Uterus (tissue), 4 donors: ENCODE data around the gene THSD4. TPM values are rescaled to one million over a fixed set of nuclear protein-coding genes. Genes with fewer than 3 reads are reported as not detected.

Experiments used
- DNase-seq, 2 donors: peaks; one replicate each; pipeline ENCODE4 v3.0.0-alpha.2; 2019 to 2020
- H3K27ac ChIP-seq, 2 donors: fragments of 200-600 bp; sonication (generic); 1 replicate in 1 of 2; 2 replicates in 1 of 2; pipeline ENCODE4 v1.5.1; 2016 to 2018
- H3K27me3 ChIP-seq, 2 donors: fragments of 200-600 bp; sonication (generic); one replicate each; pipeline ENCODE4 v1.5.1; 2018 to 2019; ENCODE audit warnings: control low read depth in 1 of 2
- H3K36me3 ChIP-seq, 2 donors: fragments of 200-600 bp; sonication (generic); one replicate each; pipeline ENCODE4 v1.5.1; 2019; ENCODE audit warnings: control low read depth in 1 of 2
- H3K4me1 ChIP-seq, 2 donors: fragments of 200-600 bp; sonication (generic); one replicate each; pipeline ENCODE4 v1.5.1; 2018 to 2019; ENCODE audit warnings: control low read depth in 1 of 2
- H3K4me3 ChIP-seq, 2 donors: fragments of 200-600 bp; sonication (generic); 1 replicate in 1 of 2; 2 replicates in 1 of 2; pipeline ENCODE4 v1.5.1; 2018 to 2019; ENCODE audit warnings: mild to moderate bottlenecking in 1 of 2
- H3K9me3 ChIP-seq, 2 donors: fragments of 200-600 bp; sonication (generic); one replicate each; pipeline ENCODE4 v1.5.1; 2019; ENCODE audit warnings: control low read depth in 1 of 2
- CTCF ChIP-seq, 4 experiments: fragments of 200-600 bp in 2 of 4; fragments of 450-650 bp in 2 of 4; sonication (generic) in 2 of 4; IDR thresholded peaks; one replicate each; pipeline ENCODE4 v1.5.1; 2016 to 2019; ENCODE audit warnings: antibody characterized with exemption in 4 of 4, mild to moderate bottlenecking in 2 of 4, moderate library complexity in 1 of 4
- POLR2A ChIP-seq, 2 donors: fragments of 450-650 bp; IDR thresholded peaks; one replicate each; pipeline ENCODE4 v1.6.1; 2016; ENCODE audit warnings: antibody characterized with exemption in 2 of 2, mild to moderate bottlenecking in 1 of 2, moderate library complexity in 1 of 2
- intact Hi-C: fragments of 100-400 bp; cut with DNase I; formaldehyde crosslinking; loops from one replicate; pipeline ENCODE4 v1.15.1; 2023; ENCODE audit warnings: low total_unique reads
- total RNA-seq, 4 donors: library from RNA; depleted of rRNA in 3 of 4; stranded (reverse); fragments of >200 nt in 3 of 4; gene quantifications; one replicate each; pipeline versions ENCODE4 v1.1.0 to v1.2.4, GENCODE V29; 2014 to 2023
- donor health status: DM: yes; HTN: yes; CAD: no.

Gene THSD4
- total RNA-seq, 4 donors from 2014 or later, result 7.1 to 144 (median 35.4) TPM

- Histone ChIP-seq H3K4me3 (no peak overlapping the region), H3K27me3 (no peaks in the 10 kb centered on the region), H3K4me1 (no peaks in the 10 kb centered on the region), H3K27ac (no peak overlapping the region), H3K36me3 (no peaks in the 10 kb centered on the region), H3K9me3 (no peaks in the 10 kb centered on the region)
- no peak for TF ChIP-seq CTCF (IDR thresholded peaks at IDR 0.05)
- no peak for TF ChIP-seq POLR2A (IDR thresholded peaks at IDR 0.05)
- no peak for DNase-seq
- intact Hi-C loops, result no loop called here
These were observed 335.9 kb downstream of the THSD4 start for GRCh38 chr15:71451130-71451529.

GRCh38 chr15:71452893-71453292 lies 337.6 kb downstream of the THSD4 start:
- H3K27ac ChIP-seq, result no peak overlapping the region
- H3K36me3 ChIP-seq, result no peaks in the 10 kb centered on the region
- H3K27me3 ChIP-seq, result no peaks in the 10 kb centered on the region
- H3K4me3 ChIP-seq, result no peak overlapping the region
- no peak for DNase-seq
- no peak for TF ChIP-seq CTCF (IDR thresholded peaks at IDR 0.05)
- no peak for TF ChIP-seq POLR2A (IDR thresholded peaks at IDR 0.05)
- intact Hi-C loops, result no loop called here
- no peaks in the 10 kb centered on the region for H3K4me1 ChIP-seq
- H3K9me3 ChIP-seq, result no peaks in the 10 kb centered on the region

- Histone ChIP-seq H3K4me1 (no peaks in the 10 kb centered on the region), H3K36me3 (no peaks in the 10 kb centered on the region), H3K4me3 (no peak overlapping the region), H3K9me3 (no peaks in the 10 kb centered on the region), H3K27me3 (no peaks in the 10 kb centered on the region), H3K27ac (peak overlapping the region in 1 of 2 donors; percentile 24)
- no peak for DNase-seq
- TF ChIP-seq POLR2A (IDR thresholded peaks at IDR 0.05), result no peak
- TF ChIP-seq CTCF (IDR thresholded peaks at IDR 0.05), result no peak
- intact Hi-C loops, result no loop called here
These were observed 339.3 kb downstream of the THSD4 start for GRCh38 chr15:71454462-71454996.

- DNase-seq, result no peak
- H3K27ac ChIP-seq, result no peak overlapping the region
- intact Hi-C loops, result no loop called here
- no peak overlapping the region for H3K4me3 ChIP-seq
- TF ChIP-seq CTCF (IDR thresholded peaks at IDR 0.05) (no peak), POLR2A (IDR thresholded peaks at IDR 0.05) (no peak)
- no peaks in the 10 kb centered on the region for H3K27me3 ChIP-seq
- no peaks in the 10 kb centered on the region for H3K36me3 ChIP-seq
- no peaks in the 10 kb centered on the region for H3K4me1 ChIP-seq
- H3K9me3 ChIP-seq, result no peaks in the 10 kb centered on the region
These were observed 339.8 kb downstream of the THSD4 start for GRCh38 chr15:71455107-71455506.

- Histone ChIP-seq H3K27me3 (no peaks in the 10 kb centered on the region), H3K9me3 (no peaks in the 10 kb centered on the region), H3K36me3 (no peaks in the 10 kb centered on the region), H3K4me1 (no peaks in the 10 kb centered on the region), H3K27ac (peak overlapping the region in 1 of 2 donors; percentile 19), H3K4me3 (no peak overlapping the region)
- intact Hi-C loops, result no loop called here
- DNase-seq, result no peak
- no peak for TF ChIP-seq POLR2A (IDR thresholded peaks at IDR 0.05)
- TF ChIP-seq CTCF (IDR thresholded peaks at IDR 0.05), result no peak
These were observed 340.6 kb downstream of the THSD4 start for GRCh38 chr15:71455878-71456277.
